ENCODE measurements around the gene LRP3. TPM values are rescaled to one million over a fixed set of nuclear protein-coding genes. Genes with fewer than 3 reads are reported as not detected.
"Not testable (repeated sequence)": the region's sequence is repeated elsewhere in the genome, so short reads cannot be mapped to it uniquely, and the experiment has no call there.

Gene LRP3
- total RNA-seq, 2 experiments from 2014 or later: 0.37 TPM

- no peak overlapping the region for H3K4me3 Mint-ChIP-seq
- H3K27ac Mint-ChIP-seq: peak overlapping the region; percentile 83
- DNase-seq: no peak
- intact Hi-C loops (cut with DNase I, micrococcal nuclease): loop anchor here (1.0 to 2.0 kb wide), 2 partner anchors 17 kb away; no protein-coding TSS in a partner anchor
- ChIA-PET CTCF (interaction anchor here (0.8 to 5.9 kb wide), 9 partner anchors 10 to 76 kb away, joined by 3 to 31 read pairs (median 5); no protein-coding TSS in a partner anchor), POLR2A (interaction anchor here (1.0 to 2.2 kb wide), 2 partner anchors 17 to 18 kb away, joined by 3 to 8 read pairs; no protein-coding TSS in a partner anchor)
- no peaks in the 10 kb centered on the region for H3K36me3 Mint-ChIP-seq (ENCODE audit: low read depth)
- H3K9me3 Mint-ChIP-seq (ENCODE audit: low read depth): no peaks in the 10 kb centered on the region
- no peaks in the 10 kb centered on the region for H3K27me3 Mint-ChIP-seq
- no peak for ATAC-seq
- peaks cover 34% of the 10 kb centered on the region for H3K4me1 Mint-ChIP-seq
Observed at GRCh38 chr19:33159893-33160292, 34.2 kb upstream of the LRP3 start.

GRCh38 chr19:33161201-33161600 is 32.9 kb upstream of the LRP3 start:
- no peak overlapping the region for H3K4me3 Mint-ChIP-seq
- POLR2A ChIA-PET: interaction anchor here (2.2 kb wide), 1 partner anchor 16 kb away, joined by 8 read pairs; no protein-coding TSS in a partner anchor
- H3K36me3 Mint-ChIP-seq (ENCODE audit: low read depth): no peaks in the 10 kb centered on the region
- no peaks in the 10 kb centered on the region for H3K27me3 Mint-ChIP-seq
- intact Hi-C loops (cut with DNase I, micrococcal nuclease): loop anchor here in 1 of 2 experiments (2.0 kb wide), 1 partner anchor 16 kb away; no protein-coding TSS in a partner anchor
- H3K9me3 Mint-ChIP-seq (ENCODE audit: low read depth): no peaks in the 10 kb centered on the region
- CTCF ChIA-PET: interaction anchor here (1.2 to 5.9 kb wide), 5 partner anchors 10 to 36 kb away, joined by 4 to 31 read pairs (median 5); no protein-coding TSS in a partner anchor
- peaks cover 34% of the 10 kb centered on the region for H3K4me1 Mint-ChIP-seq
- H3K27ac Mint-ChIP-seq: peak overlapping the region; percentile 83
- no peak for ATAC-seq
- DNase-seq: no peak

DNA sequence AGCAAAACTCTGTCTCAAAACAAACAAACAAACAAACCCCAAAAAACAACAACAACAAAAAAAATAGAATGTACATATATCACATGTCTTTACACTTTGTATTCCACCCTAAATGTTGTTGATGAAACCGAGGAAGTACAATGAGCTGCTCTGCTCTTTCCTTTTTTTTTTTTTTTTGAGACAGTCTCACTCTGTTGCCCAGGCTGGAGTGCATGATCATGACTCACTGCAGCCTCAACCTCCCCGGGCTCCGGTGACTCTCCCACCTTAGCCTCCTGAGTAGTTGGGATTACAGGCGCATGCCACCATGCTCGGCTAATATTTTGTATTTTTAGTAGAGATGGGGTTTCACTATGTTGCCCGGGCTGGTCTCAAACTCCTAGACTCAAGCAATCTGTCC is 30.6 kb upstream of the LRP3 start:
- ATAC-seq (no peak), DNase-seq (no peak)
- Mint-ChIP-seq H3K4me3 (no peak overlapping the region), H3K9me3 (ENCODE audit: low read depth) (no peaks in the 10 kb centered on the region), H3K27ac (no peak overlapping the region), H3K27me3 (no peaks in the 10 kb centered on the region), H3K4me1 (peaks cover 25% of the 10 kb centered on the region), H3K36me3 (ENCODE audit: low read depth) (peaks cover 2% of the 10 kb centered on the region)
- ChIA-PET CTCF (interaction anchor here (0.8 to 1.4 kb wide), 2 partner anchors 13 to 21 kb away, joined by 3 to 10 read pairs; no protein-coding TSS in a partner anchor), POLR2A (no interaction called here)
- intact Hi-C loops (cut with DNase I, micrococcal nuclease): no loop called here

GRCh38 chr19:33166037-33166436 is 28.1 kb upstream of the LRP3 start:
- H3K9me3 Mint-ChIP-seq (ENCODE audit: low read depth); H3K27ac Mint-ChIP-seq; DNase-seq; POLR2A ChIA-PET; H3K27me3 Mint-ChIP-seq; intact Hi-C loops (cut with DNase I, micrococcal nuclease); ATAC-seq; H3K36me3 Mint-ChIP-seq (ENCODE audit: low read depth); H3K4me1 Mint-ChIP-seq; H3K4me3 Mint-ChIP-seq: not testable (repeated sequence)
- CTCF ChIA-PET: interaction anchor here (1.4 to 1.6 kb wide), 2 partner anchors 20 to 22 kb away, joined by 3 to 5 read pairs; no protein-coding TSS in a partner anchor

GRCh38 chr19:33167438-33167837 is 26.7 kb upstream of the LRP3 start:
- Mint-ChIP-seq H3K36me3 (ENCODE audit: low read depth) (peaks cover 6% of the 10 kb centered on the region), H3K27me3 (no peaks in the 10 kb centered on the region), H3K4me3 (no peak overlapping the region), H3K9me3 (ENCODE audit: low read depth) (no peaks in the 10 kb centered on the region), H3K27ac (no peak overlapping the region), H3K4me1 (peaks cover 1% of the 10 kb centered on the region)
- intact Hi-C loops (cut with DNase I, micrococcal nuclease): no loop called here
- ATAC-seq (no peak), DNase-seq (no peak)
- ChIA-PET CTCF (interaction anchor here (0.7 to 1.6 kb wide), 5 partner anchors 8 to 1214 kb away, joined by 3 to 5 read pairs (median 3); no protein-coding TSS in a partner anchor), POLR2A (no interaction called here)

DNA sequence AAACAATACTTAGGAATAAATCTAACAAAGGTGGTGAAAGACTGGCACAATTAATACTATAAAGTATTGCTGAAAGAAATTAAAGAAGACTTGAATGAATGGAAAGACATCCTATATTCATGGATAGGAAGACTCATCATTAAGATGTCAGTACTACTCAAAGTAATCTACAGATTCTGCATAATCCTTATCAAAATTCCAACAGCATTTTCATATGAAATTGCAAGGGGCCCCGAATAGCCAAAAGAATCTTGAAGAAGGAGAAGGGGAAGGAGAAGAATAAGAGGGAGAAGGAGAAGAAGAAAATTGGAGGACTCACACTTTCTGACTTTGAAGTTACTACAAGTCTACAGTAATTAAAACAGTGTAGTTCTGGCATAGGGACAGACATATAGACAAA is 25.6 kb upstream of the LRP3 start:
- H3K36me3 Mint-ChIP-seq (ENCODE audit: low read depth): peaks cover 6% of the 10 kb centered on the region
- H3K4me3 Mint-ChIP-seq: no peak overlapping the region
- H3K27ac Mint-ChIP-seq: no peak overlapping the region
- no peaks in the 10 kb centered on the region for H3K27me3 Mint-ChIP-seq
- no peak for DNase-seq
- no peaks in the 10 kb centered on the region for H3K9me3 Mint-ChIP-seq (ENCODE audit: low read depth)
- ChIA-PET CTCF (interaction anchor here (0.9 to 1.4 kb wide), 2 partner anchors 10 to 11 kb away, joined by 3 to 4 read pairs; no protein-coding TSS in a partner anchor), POLR2A (no interaction called here)
- intact Hi-C loops (cut with DNase I, micrococcal nuclease): no loop called here
- ATAC-seq: no peak
- peaks cover 5% of the 10 kb centered on the region for H3K4me1 Mint-ChIP-seq

GRCh38 chr19:33171222-33171795 is 22.8 kb upstream of the LRP3 start:
- no peak for DNase-seq
- no peak overlapping the region for H3K4me3 Mint-ChIP-seq
- no peaks in the 10 kb centered on the region for H3K27me3 Mint-ChIP-seq
- CTCF ChIA-PET: interaction anchor here (1.2 kb wide), 1 partner anchor 10 kb away, joined by 4 read pairs; no protein-coding TSS in a partner anchor
- H3K27ac Mint-ChIP-seq: no peak overlapping the region
- intact Hi-C loops (cut with DNase I, micrococcal nuclease): no loop called here
- no peak for ATAC-seq
- H3K36me3 Mint-ChIP-seq (ENCODE audit: low read depth): peaks cover 6% of the 10 kb centered on the region
- peaks cover 21% of the 10 kb centered on the region for H3K4me1 Mint-ChIP-seq
- POLR2A ChIA-PET: no interaction called here
- H3K9me3 Mint-ChIP-seq (ENCODE audit: low read depth): no peaks in the 10 kb centered on the region

DNA sequence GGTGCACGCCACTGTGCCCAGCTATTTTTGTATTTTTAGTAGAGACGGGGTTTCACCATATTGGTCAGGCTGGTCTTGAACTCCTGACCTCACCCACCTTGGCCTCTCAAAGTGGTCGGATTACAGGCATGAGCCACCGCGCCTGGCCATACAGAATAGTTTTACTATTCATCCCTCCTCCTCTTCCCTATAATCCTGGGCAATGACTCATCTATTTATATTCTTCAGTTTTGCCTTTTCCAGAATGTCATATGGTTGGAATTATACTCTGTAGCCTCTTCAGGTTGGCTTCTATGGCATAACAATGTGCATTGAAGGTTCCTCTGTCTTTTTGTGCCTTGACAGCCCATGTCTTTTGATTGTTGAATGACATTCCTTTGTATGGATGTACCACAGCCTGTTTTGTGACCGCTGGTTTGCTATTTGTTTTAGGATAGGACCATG is 22.2 kb upstream of the LRP3 start:
- POLR2A ChIA-PET: no interaction called here
- DNase-seq (no peak), ATAC-seq (no peak)
- H3K9me3 Mint-ChIP-seq (ENCODE audit: low read depth): no peaks in the 10 kb centered on the region
- intact Hi-C loops (cut with DNase I, micrococcal nuclease): no loop called here
- CTCF ChIA-PET: no interaction called here
- H3K27me3 Mint-ChIP-seq: no peaks in the 10 kb centered on the region
- H3K27ac Mint-ChIP-seq: no peak overlapping the region
- no peak overlapping the region for H3K4me3 Mint-ChIP-seq
- peaks cover 8% of the 10 kb centered on the region for H3K36me3 Mint-ChIP-seq (ENCODE audit: low read depth)
- peaks cover 23% of the 10 kb centered on the region for H3K4me1 Mint-ChIP-seq

GRCh38 chr19:33174186-33174585 is 19.9 kb upstream of the LRP3 start:
- intact Hi-C loops (cut with DNase I, micrococcal nuclease): no loop called here
- peaks cover 35% of the 10 kb centered on the region for H3K4me1 Mint-ChIP-seq
- no peak for DNase-seq
- H3K4me3 Mint-ChIP-seq: no peak overlapping the region
- ChIA-PET CTCF (interaction anchor here (0.6 to 5.7 kb wide), 2 partner anchors 11 to 19 kb away, joined by 7 to 39 read pairs; no protein-coding TSS in a partner anchor), POLR2A (no interaction called here)
- H3K27me3 Mint-ChIP-seq: no peaks in the 10 kb centered on the region
- H3K9me3 Mint-ChIP-seq (ENCODE audit: low read depth): no peaks in the 10 kb centered on the region
- no peak for ATAC-seq
- H3K27ac Mint-ChIP-seq: no peak overlapping the region
- H3K36me3 Mint-ChIP-seq (ENCODE audit: low read depth): peaks cover 3% of the 10 kb centered on the region

- DNase-seq (no peak), ATAC-seq (no peak)
- Mint-ChIP-seq H3K27me3 (no peaks in the 10 kb centered on the region), H3K4me3 (peak overlapping the region; percentile 86), H3K4me1 (peaks cover 37% of the 10 kb centered on the region), H3K36me3 (ENCODE audit: low read depth) (peaks cover 3% of the 10 kb centered on the region), H3K27ac (no peak overlapping the region), H3K9me3 (ENCODE audit: low read depth) (no peaks in the 10 kb centered on the region)
- POLR2A ChIA-PET: no interaction called here
- intact Hi-C loops (cut with DNase I, micrococcal nuclease): loop anchor here (5.0 kb wide), 3 partner anchors 483 to 768 kb away; partner anchors contain the start of genes DPY19L3 (in 1 of the 2), KCTD15 (in 1 of the 2) and NUDT19 (in 1 of the 2)
- CTCF ChIA-PET: interaction anchor here (1.1 to 5.7 kb wide), 5 partner anchors 8 to 41 kb away, joined by 3 to 39 read pairs (median 10); no protein-coding TSS in a partner anchor
Observed at GRCh38 chr19:33175156-33175782, 18.9 kb upstream of the LRP3 start.

DNA sequence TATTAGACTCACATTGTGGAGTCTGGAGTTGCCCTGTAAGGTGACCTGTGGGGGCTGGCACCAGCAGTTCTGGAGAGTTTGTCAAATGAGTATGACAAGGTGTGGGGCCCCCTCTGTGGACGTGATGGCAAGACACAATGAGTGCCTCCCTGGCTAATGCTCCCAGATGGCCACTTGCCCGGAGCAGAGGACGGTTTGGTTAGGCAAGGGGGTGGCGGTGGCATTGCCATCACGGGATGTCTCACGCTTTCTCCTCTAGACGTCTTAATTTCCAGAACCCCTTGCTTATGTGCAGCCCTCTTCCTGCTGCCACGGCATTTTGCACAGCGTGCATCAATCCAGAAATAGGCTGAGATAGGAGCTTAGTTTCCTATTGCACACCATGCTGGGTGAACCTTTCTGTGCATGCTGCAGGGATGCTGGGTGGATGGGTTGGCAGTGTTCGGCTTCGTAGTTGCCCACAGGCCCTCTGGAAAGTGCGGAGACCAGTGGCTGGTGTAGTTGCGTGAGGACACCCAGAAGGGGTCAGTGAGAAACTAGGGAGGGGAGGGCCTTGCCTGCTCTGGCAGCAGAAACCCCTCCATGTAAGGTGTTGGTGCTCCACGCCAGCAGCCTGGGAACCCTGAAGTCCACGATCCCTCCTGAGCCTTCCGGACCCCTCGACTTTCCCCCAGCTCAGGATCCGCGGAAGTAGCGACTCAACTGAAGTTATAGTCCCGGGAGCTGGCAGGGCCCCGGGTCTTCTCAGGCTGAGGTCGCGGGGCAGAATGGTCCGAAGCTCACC is 18.1 kb upstream of the LRP3 start:
- intact Hi-C loops (cut with DNase I, micrococcal nuclease): loop anchor here (1.0 to 5.0 kb wide), 10 partner anchors 15 to 997 kb away; partner anchors contain the start of genes CEBPG (in 1 of the 2), DPY19L3 (in 1 of the 2), KCTD15 (in 1 of the 2) and LSM14A (in 1 of the 2)
- peak overlapping the region; percentile 92 for H3K27ac Mint-ChIP-seq
- CTCF ChIA-PET: interaction anchor here (1.0 to 5.7 kb wide), 11 partner anchors 9 to 60 kb away, joined by 3 to 39 read pairs (median 6); no protein-coding TSS in a partner anchor
- POLR2A ChIA-PET: interaction anchor here (0.6 to 1.2 kb wide), 3 partner anchors 16 to 199 kb away, joined by 3 to 8 read pairs (median 3); no protein-coding TSS in a partner anchor
- H3K36me3 Mint-ChIP-seq (ENCODE audit: low read depth): peaks cover 3% of the 10 kb centered on the region
- no peaks in the 10 kb centered on the region for H3K9me3 Mint-ChIP-seq (ENCODE audit: low read depth)
- peaks cover 37% of the 10 kb centered on the region for H3K4me1 Mint-ChIP-seq
- H3K27me3 Mint-ChIP-seq: no peaks in the 10 kb centered on the region
- ATAC-seq: peak; percentile 0
- peak; percentile 34 for DNase-seq
- peak overlapping the region; percentile 86 for H3K4me3 Mint-ChIP-seq

Measured in activated CD4-positive, alpha-beta T cell treated with anti-CD3 and anti-CD28 coated beads for 36 hours (primary cell).